GM21737 (cell line): Measurements from ENCODE around the gene AGPS.

Source experiments
- ATAC-seq: cut with Tn5 transposase; IDR thresholded peaks from one replicate; pipeline ENCODE4 v1.9.1; 2021; ENCODE audit warnings: mild to moderate bottlenecking, moderate library complexity; ENCODE audit not compliant: unreplicated experiment

AGPS gene

DNA sequence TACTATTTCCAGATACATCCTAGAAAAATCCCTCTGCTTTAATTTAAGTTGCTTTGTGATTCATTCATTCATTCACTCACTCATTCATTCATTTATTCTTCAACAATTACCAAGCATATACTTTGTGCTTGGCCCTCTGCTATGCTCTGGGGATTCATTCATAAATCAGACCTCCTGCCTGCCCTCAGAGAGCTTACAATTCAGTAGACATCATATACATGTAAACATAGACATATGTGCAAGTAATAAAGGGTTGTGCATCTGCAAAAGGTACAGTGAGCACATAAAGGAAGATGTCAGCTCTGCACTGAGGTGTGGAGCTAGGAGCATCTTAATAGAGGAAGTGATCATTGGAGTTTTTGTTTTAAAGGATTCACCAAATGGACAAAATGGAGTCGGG, 189.4 kb downstream of the AGPS start:
- ATAC-seq: no peak

DNA sequence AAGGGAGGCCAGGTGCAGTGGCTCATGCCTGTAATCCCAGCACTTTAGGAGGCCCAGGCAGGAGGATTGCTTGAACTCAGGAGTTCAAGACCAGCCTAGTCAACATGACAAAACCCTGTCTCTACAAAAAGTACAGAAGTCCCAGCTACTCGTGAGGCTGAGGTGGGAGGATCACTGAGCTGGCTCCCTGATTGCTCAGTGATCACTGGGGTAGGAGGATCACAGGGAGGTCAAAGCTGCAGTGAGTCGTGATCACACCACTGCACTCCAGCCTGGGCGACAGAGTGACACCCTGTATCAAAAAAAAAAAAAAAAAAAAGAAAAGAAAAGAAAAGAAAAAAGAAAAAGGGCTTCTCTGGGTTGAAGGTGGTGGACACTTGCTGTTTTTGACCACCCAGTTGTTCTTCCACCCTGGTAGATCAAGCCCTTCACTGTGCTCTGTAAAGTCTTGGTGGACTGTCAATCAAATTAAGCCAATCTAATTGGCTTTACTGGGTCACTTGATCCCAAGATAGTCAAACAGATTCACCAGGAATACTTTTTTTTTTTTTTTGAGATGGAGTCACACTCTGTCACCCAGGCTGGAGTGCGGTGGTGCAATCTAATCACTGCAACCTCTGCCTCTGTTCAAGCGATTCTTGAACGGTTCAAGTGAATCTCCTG, 191.6 kb downstream of the AGPS start:
- no peak for ATAC-seq

DNA sequence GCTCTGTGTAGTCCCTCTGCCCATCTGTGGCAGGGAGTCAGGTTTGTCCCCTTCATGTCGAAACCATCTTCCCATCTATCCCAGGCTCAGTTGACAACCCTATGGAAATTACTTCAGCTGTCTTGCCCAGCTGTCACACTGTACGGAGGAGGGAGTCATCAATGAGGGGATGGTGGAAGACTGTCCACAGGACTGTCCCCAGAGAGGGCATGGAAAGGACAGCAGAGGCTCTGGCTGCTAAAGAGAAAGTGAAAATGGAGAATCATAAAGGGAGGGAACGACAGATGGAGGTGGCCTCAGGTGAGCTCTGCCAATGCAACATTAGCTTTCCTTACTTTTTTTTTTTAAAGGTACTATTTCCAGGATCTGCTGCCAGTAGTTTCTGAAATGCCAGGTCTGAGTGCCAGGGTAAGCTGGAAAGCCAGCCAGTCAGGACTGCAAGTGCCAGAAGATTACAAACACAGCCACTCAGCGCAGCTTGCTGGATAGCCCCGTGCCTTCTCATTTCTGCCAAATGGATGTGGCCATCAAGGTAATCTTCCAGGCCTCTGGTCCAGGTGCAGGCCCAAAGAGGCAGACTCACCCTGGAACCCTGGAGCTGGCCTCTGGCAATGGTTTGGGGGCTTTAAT, 192.8 kb downstream of the AGPS start:
- no peak for ATAC-seq

DNA sequence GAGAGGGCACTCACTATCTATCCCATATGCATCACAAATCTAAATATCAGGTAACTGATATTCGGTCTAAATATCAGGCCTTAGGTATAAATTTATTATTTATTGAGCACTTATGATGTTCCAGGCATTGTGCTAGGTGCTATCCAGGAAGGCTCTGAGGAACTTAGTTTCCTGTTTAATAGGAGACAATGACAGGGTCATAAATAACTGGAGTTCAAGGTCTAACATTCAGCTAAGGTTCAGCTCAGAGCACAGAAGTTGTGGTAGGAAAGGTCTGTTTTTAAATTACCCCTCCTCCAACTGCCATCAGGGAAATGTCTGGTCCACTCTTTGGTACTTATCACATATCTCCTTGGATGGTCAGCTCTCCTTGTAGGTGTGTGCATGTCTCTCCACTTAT, 193.6 kb downstream of the AGPS start:
- no peak for ATAC-seq

DNA sequence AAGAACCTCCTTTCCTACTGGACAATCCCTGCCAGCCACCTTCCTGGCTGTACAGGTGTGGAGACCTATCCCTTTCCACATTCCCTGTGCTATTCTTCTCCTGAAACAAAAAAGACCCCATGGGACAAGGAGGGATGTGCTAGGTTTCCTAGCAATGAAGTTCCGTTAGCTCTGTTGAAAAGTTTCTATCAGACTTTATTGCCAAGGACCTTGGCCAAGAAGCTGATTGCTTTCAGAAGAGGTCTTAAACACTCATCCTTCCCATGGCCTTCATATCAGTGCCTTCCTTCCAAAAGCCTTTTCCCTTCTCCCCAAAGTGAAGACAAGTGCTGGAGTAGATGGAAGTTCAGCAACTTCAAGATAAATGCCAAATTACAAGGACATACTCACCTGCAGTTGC, 194.8 kb downstream of the AGPS start:
- no peak for ATAC-seq

DNA sequence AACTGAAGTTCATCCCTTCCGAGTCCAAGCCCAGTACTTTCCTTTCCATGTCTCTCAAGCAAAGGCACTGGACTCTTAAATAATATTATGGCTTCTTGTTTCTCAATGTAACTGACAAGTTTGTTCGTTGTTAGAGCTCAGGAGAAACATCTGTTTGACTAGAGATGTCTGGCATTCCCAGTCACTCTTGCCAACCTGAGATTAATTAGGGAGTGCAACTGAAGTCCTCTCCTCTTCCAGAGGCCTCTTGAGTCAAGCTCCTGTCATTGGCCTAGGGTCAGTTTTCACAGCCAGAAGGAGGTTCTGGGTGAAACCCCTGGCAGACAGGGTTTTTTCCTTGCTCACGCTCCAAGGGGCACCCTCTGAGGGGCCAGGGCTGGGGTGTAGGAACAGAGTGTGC, 196.1 kb downstream of the AGPS start:
- ATAC-seq: no peak

DNA sequence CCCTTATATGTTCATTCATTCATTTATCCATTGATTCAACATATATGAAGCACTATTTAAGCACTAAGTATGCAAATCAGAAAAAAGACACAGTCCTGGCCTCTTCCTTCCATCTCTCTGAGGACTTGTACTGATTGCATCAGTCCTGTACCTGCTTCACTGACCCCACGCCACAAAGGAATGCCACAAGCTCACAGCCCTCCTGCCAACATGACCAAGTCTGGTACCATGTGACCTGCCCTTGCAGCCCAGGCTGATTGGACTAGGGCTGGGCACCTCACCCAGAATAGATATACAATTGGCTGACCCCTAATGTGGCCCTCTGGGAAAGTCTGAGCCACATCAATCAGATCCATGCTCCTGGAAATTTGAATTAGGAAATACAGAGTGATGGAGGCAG, 196.6 kb downstream of the AGPS start:
- ATAC-seq: no peak

DNA sequence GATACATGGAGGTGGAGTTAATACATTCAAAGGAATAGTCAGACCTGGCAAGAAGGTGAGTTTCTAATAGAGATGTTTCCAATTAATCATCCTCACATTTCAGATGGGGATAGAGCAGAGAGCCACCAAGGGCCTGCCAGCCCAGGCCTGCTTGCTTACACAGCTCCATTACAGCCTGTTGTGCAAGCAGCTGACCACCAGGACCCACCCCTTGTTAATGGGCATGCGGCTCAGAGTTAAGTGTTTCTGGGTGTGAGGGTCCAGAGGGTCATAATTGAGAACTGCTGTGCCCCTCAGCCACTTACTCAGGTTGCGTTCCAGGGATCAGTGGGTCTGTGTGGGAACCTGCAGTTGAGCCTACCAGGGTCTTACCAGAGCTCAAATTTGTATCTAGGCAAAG, 199.8 kb downstream of the AGPS start:
- ATAC-seq: no peak

DNA sequence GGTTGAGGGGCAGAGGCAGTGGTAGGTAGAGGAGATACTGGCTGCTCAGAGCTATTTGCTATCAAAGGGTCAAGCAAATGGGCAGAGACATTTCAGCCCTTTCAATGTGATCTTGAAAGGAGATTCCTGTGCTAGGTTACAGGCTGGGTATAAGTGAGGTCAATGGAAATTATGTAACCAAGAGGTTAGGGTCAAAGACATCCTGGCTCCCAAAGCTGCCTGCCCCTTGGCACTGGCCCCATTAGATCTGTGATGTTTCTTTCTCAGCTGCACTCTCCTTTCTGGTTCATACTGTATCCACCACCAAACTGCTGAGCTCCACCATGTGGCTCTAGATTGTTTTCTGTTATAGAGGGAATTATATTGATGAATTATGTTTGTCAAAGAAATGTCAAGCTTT, 200.4 kb downstream of the AGPS start:
- no peak for ATAC-seq

DNA sequence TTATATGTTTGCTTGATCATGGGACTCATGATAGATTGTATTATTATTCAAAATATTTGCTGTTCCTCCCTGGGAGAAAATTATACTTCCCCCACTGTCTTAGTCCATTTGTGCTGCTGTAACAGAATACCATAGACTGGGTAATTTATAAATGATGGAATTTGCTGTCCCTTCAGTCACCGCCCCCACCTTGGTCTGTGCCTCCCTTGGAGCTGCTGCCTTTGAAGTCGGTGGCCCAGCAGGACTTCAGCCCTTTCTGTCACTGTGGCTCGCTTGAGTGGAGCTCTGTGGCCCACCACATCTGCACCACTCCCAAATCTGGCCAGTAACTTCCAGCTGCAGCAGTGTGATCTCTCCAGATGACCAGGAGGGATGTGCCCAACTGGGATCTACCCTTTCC, 200.8 kb downstream of the AGPS start:
- no peak for ATAC-seq
